Stomach smooth muscle (tissue), 2 donors: ENCODE results near the gene SETX.

Experiments
- H3K27ac ChIP-seq: one replicate; pipeline ENCODE4 v1.7.0; 2013; ENCODE audit warnings: mild to moderate bottlenecking, low read length, inconsistent platforms
- H3K27me3 ChIP-seq, 2 donors: one replicate each; pipeline ENCODE4 v1.7.0; 2013; ENCODE audit warnings: low read length in 2 of 2; ENCODE audit not compliant: insufficient read depth in 2 of 2, control insufficient read depth in 1 of 2
- H3K36me3 ChIP-seq, 2 donors: one replicate each; pipeline ENCODE4 v1.7.0; 2013; ENCODE audit warnings: low read length in 2 of 2; ENCODE audit not compliant: control insufficient read depth in 2 of 2, insufficient read depth in 2 of 2
- H3K4me1 ChIP-seq: one replicate; pipeline ENCODE4 v1.7.0; 2013; ENCODE audit warnings: low read length; ENCODE audit not compliant: control insufficient read depth, insufficient read depth
- H3K4me3 ChIP-seq, 2 donors: one replicate each; pipeline ENCODE4 v1.7.0; 2013; ENCODE audit warnings: low read length in 2 of 2
- H3K9ac ChIP-seq, 2 donors: one replicate each; pipeline ENCODE4 v1.7.0; 2013; ENCODE audit warnings: low read length in 2 of 2, mild to moderate bottlenecking in 1 of 2
- H3K9me3 ChIP-seq, 2 donors: one replicate each; pipeline ENCODE4 v1.7.0; 2013; ENCODE audit warnings: low read length in 2 of 2; ENCODE audit not compliant: control insufficient read depth in 2 of 2
- donor health status: healthy.
- donor health status: Pancreatic carcinoma.

Gene SETX

GRCh38 chr9:132351404-132352045 lies 3.3 kb downstream of the SETX start:
- Histone ChIP-seq H3K4me1 (peaks cover 20% of the 10 kb centered on the region), H3K9me3 (no peaks in the 10 kb centered on the region), H3K4me3 (peak overlapping the region in 1 of 2 donors; percentile 14), H3K27me3 (no peaks in the 10 kb centered on the region), H3K9ac (no peak overlapping the region), H3K27ac (no peak overlapping the region), H3K36me3 (peaks cover 24 to 27% of the 10 kb centered on the region in 2 donors)

- no peaks in the 10 kb centered on the region for H3K27me3 ChIP-seq
- H3K27ac ChIP-seq = no peak overlapping the region
- peaks cover 30 to 33% of the 10 kb centered on the region in 2 donors for H3K36me3 ChIP-seq
- peaks cover 20% of the 10 kb centered on the region for H3K4me1 ChIP-seq
- peak overlapping the region in 1 of 2 donors; percentile 14 for H3K4me3 ChIP-seq
- no peaks in the 10 kb centered on the region for H3K9me3 ChIP-seq
- no peak overlapping the region for H3K9ac ChIP-seq
Measured at GRCh38 chr9:132350861-132351315, 3.9 kb downstream of the SETX start.

GRCh38 chr9:132348676-132349075 lies 6.1 kb downstream of the SETX start:
- no peak overlapping the region for H3K4me3 ChIP-seq
- peaks cover 13% of the 10 kb centered on the region for H3K4me1 ChIP-seq
- no peaks in the 10 kb centered on the region for H3K9me3 ChIP-seq
- H3K27ac ChIP-seq = no peak overlapping the region
- H3K36me3 ChIP-seq = peaks cover 46 to 52% of the 10 kb centered on the region in 2 donors
- H3K27me3 ChIP-seq = no peaks in the 10 kb centered on the region
- no peak overlapping the region for H3K9ac ChIP-seq

- H3K27me3 ChIP-seq = no peaks in the 10 kb centered on the region
- H3K9me3 ChIP-seq = no peaks in the 10 kb centered on the region
- no peak overlapping the region for H3K27ac ChIP-seq
- no peak overlapping the region for H3K9ac ChIP-seq
- H3K4me1 ChIP-seq = no peaks in the 10 kb centered on the region
- H3K4me3 ChIP-seq = no peak overlapping the region
- H3K36me3 ChIP-seq = peaks cover 52 to 60% of the 10 kb centered on the region in 2 donors
Measured at GRCh38 chr9:132346177-132346576, 8.6 kb downstream of the SETX start.

GRCh38 chr9:132341177-132341840 lies 13.5 kb downstream of the SETX start:
- peaks cover 55 to 60% of the 10 kb centered on the region in 2 donors for H3K36me3 ChIP-seq
- H3K4me3 ChIP-seq = no peak overlapping the region
- H3K27me3 ChIP-seq = no peaks in the 10 kb centered on the region
- H3K9me3 ChIP-seq = no peaks in the 10 kb centered on the region
- no peaks in the 10 kb centered on the region for H3K4me1 ChIP-seq
- H3K27ac ChIP-seq = no peak overlapping the region
- no peak overlapping the region for H3K9ac ChIP-seq

- Histone ChIP-seq H3K9ac (no peak overlapping the region), H3K36me3 (peaks cover 52 to 61% of the 10 kb centered on the region in 2 donors)
Measured at GRCh38 chr9:132334364-132334763, 20.4 kb downstream of the SETX start.

GRCh38 chr9:132333556-132333955 lies 21.2 kb downstream of the SETX start:
- H3K27me3 ChIP-seq = no peaks in the 10 kb centered on the region
- no peaks in the 10 kb centered on the region for H3K9me3 ChIP-seq
- H3K36me3 ChIP-seq = peaks cover 53 to 66% of the 10 kb centered on the region in 2 donors
- no peak overlapping the region for H3K27ac ChIP-seq
- H3K9ac ChIP-seq = no peak overlapping the region
- no peak overlapping the region for H3K4me3 ChIP-seq
- no peaks in the 10 kb centered on the region for H3K4me1 ChIP-seq

More at GRCh38 chr9:132334364-132334763, 20.4 kb downstream of the SETX start:
- Histone ChIP-seq H3K27ac (no peak overlapping the region), H3K4me1 (no peaks in the 10 kb centered on the region), H3K4me3 (no peak overlapping the region), H3K27me3 (no peaks in the 10 kb centered on the region), H3K9me3 (no peaks in the 10 kb centered on the region)

- H3K27me3 ChIP-seq = no peaks in the 10 kb centered on the region
- no peak overlapping the region for H3K27ac ChIP-seq
- H3K4me1 ChIP-seq = no peaks in the 10 kb centered on the region
- no peaks in the 10 kb centered on the region for H3K9me3 ChIP-seq
- no peak overlapping the region for H3K4me3 ChIP-seq
- peaks cover 32 to 50% of the 10 kb centered on the region in 2 donors for H3K36me3 ChIP-seq
- no peak overlapping the region for H3K9ac ChIP-seq
Measured at GRCh38 chr9:132328580-132328979, 26.2 kb downstream of the SETX start.

GRCh38 chr9:132327537-132327936 lies 27.2 kb downstream of the SETX start:
- Histone ChIP-seq H3K4me1 (no peaks in the 10 kb centered on the region), H3K27me3 (no peaks in the 10 kb centered on the region), H3K4me3 (no peak overlapping the region), H3K36me3 (peaks cover 29 to 46% of the 10 kb centered on the region in 2 donors), H3K9ac (no peak overlapping the region), H3K27ac (no peak overlapping the region), H3K9me3 (no peaks in the 10 kb centered on the region)

- no peak overlapping the region for H3K4me3 ChIP-seq
Measured at GRCh38 chr9:132324425-132324824, 30.4 kb downstream of the SETX start.

More at GRCh38 chr9:132324425-132324824, 30.4 kb downstream of the SETX start:
- Histone ChIP-seq H3K4me1 (peaks cover 3% of the 10 kb centered on the region), H3K36me3 (peaks cover 14 to 20% of the 10 kb centered on the region in 2 donors), H3K9me3 (no peaks in the 10 kb centered on the region), H3K27me3 (no peaks in the 10 kb centered on the region), H3K27ac (no peak overlapping the region), H3K9ac (no peak overlapping the region)
